Neural progenitor cell (in vitro differentiated cells): ENCODE results near the gene TEAD3. TPM values are rescaled to one million over a fixed set of nuclear protein-coding genes. Genes with fewer than 3 reads are reported as not detected.
A peak's percentile ranks its signal among the peaks of the same experiment; 100 is the strongest.

Experiments
- DNase-seq: peaks from one replicate; pipeline ENCODE4 v3.0.0-alpha.2; 2016; ENCODE audit warnings: low spot score
- H2AFZ ChIP-seq: fragments of 200-600 bp; sonication (generic); replicated peaks from 2 replicates; pipeline ENCODE4 v1.6.1; 2016; ENCODE audit warnings: antibody characterized with exemption
- H3F3A ChIP-seq: fragments of 200-600 bp; sonication (generic); 2 replicates; pipeline ENCODE4 v1.6.1; 2016; ENCODE audit warnings: antibody characterized with exemption, low read depth
- H3K27ac ChIP-seq: fragments of 200-600 bp; sonication (generic); 2 replicates; pipeline ENCODE4 v1.5.1; 2016; ENCODE audit warnings: mild to moderate bottlenecking
- H3K27me3 ChIP-seq: fragments of 200-600 bp; sonication (generic); 2 replicates; pipeline ENCODE4 v1.6.1; 2016; ENCODE audit warnings: mild to moderate bottlenecking, moderate library complexity
- H3K36me3 ChIP-seq: fragments of 200-600 bp; sonication (generic); 2 replicates; pipeline ENCODE4 v1.5.1; 2016
- H3K4me1 ChIP-seq: fragments of 200-600 bp; sonication (generic); 2 replicates; pipeline ENCODE4 v1.6.1; 2016; ENCODE audit warnings: mixed run types
- H3K4me2 ChIP-seq: fragments of 200-600 bp; sonication (generic); 2 replicates; pipeline ENCODE4 v1.6.1; 2016
- H3K4me3 ChIP-seq: fragments of 200-600 bp; sonication (generic); 2 replicates; pipeline ENCODE4 v1.5.1; 2016
- H3K79me2 ChIP-seq: fragments of 200-600 bp; sonication (generic); 2 replicates; pipeline ENCODE4 v1.6.1; 2016; ENCODE audit warnings: low read depth
- H3K9ac ChIP-seq: fragments of 200-600 bp; sonication (generic); 2 replicates; pipeline ENCODE4 v1.6.1; 2016
- H3K9me3 ChIP-seq: fragments of 200-600 bp; sonication (generic); 2 replicates; pipeline ENCODE4 v1.5.1; 2016; ENCODE audit warnings: low read depth
- H4K20me1 ChIP-seq: fragments of 200-600 bp; sonication (generic); 2 replicates; pipeline ENCODE4 v1.6.1; 2016; ENCODE audit warnings: low read depth
- H3K27ac Mint-ChIP-seq: 3 replicates; pipeline ENCODE4 v1.8.0; 2021; ENCODE audit warnings: mixed read lengths
- H3K27me3 Mint-ChIP-seq: 2 replicates; pipeline ENCODE4 v1.8.0; 2022; ENCODE audit warnings: low read depth, mild to moderate bottlenecking, inconsistent platforms, moderate library complexity, mixed read lengths; ENCODE audit not compliant: insufficient read depth
- H3K36me3 Mint-ChIP-seq: 3 replicates; pipeline ENCODE4 v1.8.0; 2021; ENCODE audit warnings: mixed read lengths
- H3K4me1 Mint-ChIP-seq: 3 replicates; pipeline ENCODE4 v1.8.0; 2021; ENCODE audit warnings: mixed read lengths
- H3K4me3 Mint-ChIP-seq: 3 replicates; pipeline ENCODE4 v1.8.0; 2021; ENCODE audit warnings: mild to moderate bottlenecking, moderate library complexity, mixed read lengths
- H3K9me3 Mint-ChIP-seq: 3 replicates; pipeline ENCODE4 v1.8.0; 2020; ENCODE audit warnings: mixed read lengths
- CTCF ChIP-seq: fragments of 200-600 bp; sonication (generic); IDR thresholded peaks from 2 replicates; pipeline ENCODE4 v1.5.1; 2017; ENCODE audit warnings: antibody characterized with exemption, mild to moderate bottlenecking
- EZH2 ChIP-seq: fragments of 200-600 bp; sonication (generic); IDR thresholded peaks from 2 replicates; pipeline ENCODE4 v1.6.1; 2017; ENCODE audit warnings: antibody characterized with exemption, mild to moderate bottlenecking, moderate library complexity
- EZH2phosphoT487 ChIP-seq: fragments of 200-600 bp; sonication (generic); IDR thresholded peaks from 2 replicates; pipeline ENCODE4 v1.6.1; 2017; ENCODE audit warnings: antibody characterized with exemption
- total RNA-seq: library from RNA; depleted of rRNA; stranded (reverse); fragments of >200 nt; gene quantifications from 2 replicates; pipeline ENCODE4 v1.2.3, GENCODE V29; 2015; ENCODE audit warnings: low replicate concordance

Gene TEAD3
- total RNA-seq, 1 donor from 2014 or later, result 9.7 TPM

GRCh38 chr6:35465646-35466045 is 31.2 kb downstream of the TEAD3 start:
- no peak overlapping the region for H3K4me3 Mint-ChIP-seq
- Histone ChIP-seq H3K4me2 (no peak overlapping the region), H2AFZ (no peak overlapping the region), H3K9ac (no peak overlapping the region), H3K9me3 (no peaks in the 10 kb centered on the region), H3K4me3 (no peak overlapping the region), H3F3A (peaks cover 37% of the 10 kb centered on the region), H3K36me3 (no peaks in the 10 kb centered on the region), H3K27me3 (peaks cover 6% of the 10 kb centered on the region), H3K4me1 (peaks cover 13% of the 10 kb centered on the region), H3K27ac (no peak overlapping the region), H4K20me1 (peaks cover 23% of the 10 kb centered on the region), H3K79me2 (peaks cover 25% of the 10 kb centered on the region)
- no peak for DNase-seq
- no peak overlapping the region for H3K27ac Mint-ChIP-seq
- peaks cover 29% of the 10 kb centered on the region for H3K36me3 Mint-ChIP-seq
- peaks cover 21% of the 10 kb centered on the region for H3K4me1 Mint-ChIP-seq
- peaks cover 13% of the 10 kb centered on the region for H3K27me3 Mint-ChIP-seq
- H3K9me3 Mint-ChIP-seq, result no peaks in the 10 kb centered on the region
- TF ChIP-seq EZH2phosphoT487 (no peak), EZH2 (no peak), CTCF (no peak)

GRCh38 chr6:35463292-35463691 is 33.6 kb downstream of the TEAD3 start:
- no peaks in the 10 kb centered on the region for H3K36me3 ChIP-seq
- H3K4me2 ChIP-seq, result no peak overlapping the region
- Mint-ChIP-seq H3K4me3 (no peak overlapping the region), H3K9me3 (no peaks in the 10 kb centered on the region), H3K4me1 (peaks cover 6% of the 10 kb centered on the region), H3K27ac (no peak overlapping the region), H3K36me3 (peaks cover 22% of the 10 kb centered on the region), H3K27me3 (peaks cover 9% of the 10 kb centered on the region)
- H3K4me3 ChIP-seq, result no peak overlapping the region
- TF ChIP-seq EZH2phosphoT487 (no peak), CTCF (no peak), EZH2 (no peak)
- no peak overlapping the region for H3K9ac ChIP-seq
- H3K9me3 ChIP-seq, result no peaks in the 10 kb centered on the region
- DNase-seq, result no peak
- H3K4me1 ChIP-seq, result no peaks in the 10 kb centered on the region
- H3F3A ChIP-seq, result peaks cover 13% of the 10 kb centered on the region
- H3K27ac ChIP-seq, result no peak overlapping the region
- peaks cover 6% of the 10 kb centered on the region for H3K27me3 ChIP-seq
- H2AFZ ChIP-seq, result no peak overlapping the region
- H4K20me1 ChIP-seq, result no peaks in the 10 kb centered on the region
- peaks cover 2% of the 10 kb centered on the region for H3K79me2 ChIP-seq

- no peak overlapping the region for H3K27ac ChIP-seq
- H4K20me1 ChIP-seq, result no peaks in the 10 kb centered on the region
- H3K27me3 Mint-ChIP-seq, result no peaks in the 10 kb centered on the region
- no peaks in the 10 kb centered on the region for H3K9me3 Mint-ChIP-seq
- no peak overlapping the region for H3K4me3 ChIP-seq
- no peak for DNase-seq
- no peak overlapping the region for H3K4me3 Mint-ChIP-seq
- no peaks in the 10 kb centered on the region for H3K79me2 ChIP-seq
- H3K4me2 ChIP-seq, result no peak overlapping the region
- H3K4me1 Mint-ChIP-seq, result no peaks in the 10 kb centered on the region
- no peaks in the 10 kb centered on the region for H3K4me1 ChIP-seq
- H3K27ac Mint-ChIP-seq, result no peak overlapping the region
- TF ChIP-seq EZH2 (no peak), EZH2phosphoT487 (no peak), CTCF (no peak)
- H3K9me3 ChIP-seq, result no peaks in the 10 kb centered on the region
- H3F3A ChIP-seq, result no peaks in the 10 kb centered on the region
- H3K9ac ChIP-seq, result no peak overlapping the region
- peaks cover 19% of the 10 kb centered on the region for H3K36me3 Mint-ChIP-seq
- H3K36me3 ChIP-seq, result no peaks in the 10 kb centered on the region
- H3K27me3 ChIP-seq, result no peaks in the 10 kb centered on the region
- H2AFZ ChIP-seq, result no peak overlapping the region
Observed at GRCh38 chr6:35461270-35461669, 35.6 kb downstream of the TEAD3 start.

- H3K79me2 ChIP-seq, result no peaks in the 10 kb centered on the region
- H3K27ac ChIP-seq, result no peak overlapping the region
- H3K4me3 ChIP-seq, result no peak overlapping the region
- no peak overlapping the region for H3K9ac ChIP-seq
- H3K9me3 Mint-ChIP-seq, result no peaks in the 10 kb centered on the region
- H3K27me3 Mint-ChIP-seq, result peaks cover 5% of the 10 kb centered on the region
- peaks cover 2% of the 10 kb centered on the region for H4K20me1 ChIP-seq
- peaks cover 13% of the 10 kb centered on the region for H3F3A ChIP-seq
- H2AFZ ChIP-seq, result no peak overlapping the region
- peaks cover 20% of the 10 kb centered on the region for H3K4me1 ChIP-seq
- no peak overlapping the region for H3K4me3 Mint-ChIP-seq
- H3K9me3 ChIP-seq, result no peaks in the 10 kb centered on the region
- H3K4me2 ChIP-seq, result no peak overlapping the region
- H3K36me3 ChIP-seq, result no peaks in the 10 kb centered on the region
- peaks cover 6% of the 10 kb centered on the region for H3K27me3 ChIP-seq
- H3K36me3 Mint-ChIP-seq, result peaks cover 21% of the 10 kb centered on the region
- TF ChIP-seq EZH2phosphoT487 (no peak), CTCF (no peak), EZH2 (no peak)
- no peak for DNase-seq
- H3K27ac Mint-ChIP-seq, result peak overlapping the region; percentile 79
- H3K4me1 Mint-ChIP-seq, result peaks cover 26% of the 10 kb centered on the region
Observed at GRCh38 chr6:35457907-35458306, 39.0 kb downstream of the TEAD3 start.
